ENCODE results near the gene MEX3D. TPM values are rescaled to one million over a fixed set of nuclear protein-coding genes. Genes with fewer than 3 reads are reported as not detected.

The MEX3D gene
- polyA plus RNA-seq, 2 of the 4 experiments (the other 2 are of a cell fraction) = 2.1 to 7.1 TPM

DNA sequence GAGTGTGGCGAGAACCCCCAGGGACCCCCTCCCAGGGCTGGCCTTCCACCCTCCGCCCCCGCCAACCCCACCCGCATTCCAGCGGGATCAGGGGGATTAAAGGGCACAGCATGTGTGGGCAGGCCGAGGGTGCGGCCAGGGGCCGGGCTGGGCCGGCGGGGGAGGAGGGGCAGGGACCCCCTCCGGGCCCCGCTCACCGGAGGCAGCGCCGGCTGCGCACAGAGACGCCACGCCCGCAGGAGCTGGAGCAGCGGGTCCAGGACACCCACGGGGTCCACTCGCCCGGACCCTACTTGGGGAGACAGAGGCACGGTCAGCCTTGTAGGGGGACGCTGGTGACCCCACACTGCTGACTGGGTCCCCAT is 57.7 kb downstream of the MEX3D start:
- ATAC-seq (no peak), FAIRE-seq (no peak), DNase-seq (ENCODE audit: low read depth in 1 of 2, low spot score in 1 of 2) (no peak)
- ChIA-PET POLR2A (no interaction called here), CTCF (no interaction called here)
- H3K4me3 ChIP-seq = no peak overlapping the region
- no peak overlapping the region for H3K27ac ChIP-seq
- H3K4me2 ChIP-seq = no peak overlapping the region
- no peak for TF ChIP-seq CBX8 (IDR thresholded peaks at IDR 0.05)
- no peak for TF ChIP-seq CHD4 (IDR thresholded peaks at IDR 0.05; ENCODE audit: borderline replicate concordance)
- 0 out of 3 replicates have a peak, but pooled peaks cover 3% of the 10 kb centered on the region for H3K4me1 ChIP-seq
- WGBS (ENCODE audit: missing lambda C conversion rate) = 98% methylated on average over 10 of the region's 25 CpGs
- no peaks in the 10 kb centered on the region for H3K9me3 ChIP-seq

DNA sequence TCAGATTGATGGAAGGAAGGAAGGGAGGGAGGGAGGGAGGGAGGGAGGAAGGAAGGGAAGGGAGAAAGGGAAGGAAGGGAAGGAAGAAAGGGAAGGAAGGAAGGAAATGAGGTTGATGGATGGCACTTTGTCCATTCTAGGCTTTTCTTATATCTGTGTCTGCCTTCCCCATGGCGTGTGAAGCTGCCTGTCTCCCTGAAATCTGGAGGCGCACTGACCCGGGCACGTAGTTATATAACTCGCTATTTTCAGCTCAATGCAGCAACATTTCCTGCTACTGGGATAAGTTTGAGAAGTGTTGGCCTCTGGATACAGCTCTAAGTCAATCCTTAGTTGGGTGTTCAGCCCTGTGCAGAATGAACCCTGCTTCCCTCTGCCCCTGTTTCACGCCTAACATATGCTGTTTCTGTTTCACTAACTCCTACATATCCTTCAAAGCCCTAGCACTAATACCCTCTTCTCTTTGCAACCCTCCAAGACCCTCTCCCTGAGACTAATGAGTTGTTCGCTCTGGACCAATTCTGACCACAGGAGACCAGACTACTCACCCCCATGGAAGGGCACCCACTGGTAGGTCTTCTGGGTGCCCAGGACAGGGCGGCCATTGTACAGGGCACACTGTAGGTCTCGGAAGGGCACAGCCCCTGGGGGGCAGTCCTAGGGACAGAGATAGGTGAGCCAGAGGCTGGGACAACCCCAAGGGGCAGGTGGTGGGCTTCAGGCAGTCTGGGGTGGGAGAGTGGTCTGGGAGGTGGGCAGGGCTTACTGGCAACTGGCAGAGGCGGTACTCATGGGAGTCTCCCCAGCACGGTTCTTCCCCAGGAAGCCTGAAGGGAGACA is 58.3 kb downstream of the MEX3D start:
- 85% methylated on average over 9 of the region's 11 CpGs for WGBS (ENCODE audit: missing lambda C conversion rate)
- H3K4me3 ChIP-seq = no peak overlapping the region
- ATAC-seq (no peak), FAIRE-seq (no peak), DNase-seq (ENCODE audit: low read depth in 1 of 2, low spot score in 1 of 2) (no peak)
- no peak for TF ChIP-seq POLR2A (IDR thresholded peaks at IDR 0.05; ENCODE audit: low read length)
- TF ChIP-seq MAZ (IDR thresholded peaks at IDR 0.05; ENCODE audit: borderline replicate concordance, low read depth, low read length) = no peak
- no peak overlapping the region for H3K27ac ChIP-seq
- no peaks in the 10 kb centered on the region for H3K9me3 ChIP-seq
- ChIA-PET POLR2A (no interaction called here), CTCF (interaction anchor here (1.1 to 1.5 kb wide), 3 partner anchors 26 to 64 kb away, joined by 3 read pairs; no protein-coding TSS in a partner anchor)
- H3K4me1 ChIP-seq = 0 out of 3 replicates have a peak, but pooled peaks cover 3% of the 10 kb centered on the region
- H3K4me2 ChIP-seq = no peak overlapping the region

DNA sequence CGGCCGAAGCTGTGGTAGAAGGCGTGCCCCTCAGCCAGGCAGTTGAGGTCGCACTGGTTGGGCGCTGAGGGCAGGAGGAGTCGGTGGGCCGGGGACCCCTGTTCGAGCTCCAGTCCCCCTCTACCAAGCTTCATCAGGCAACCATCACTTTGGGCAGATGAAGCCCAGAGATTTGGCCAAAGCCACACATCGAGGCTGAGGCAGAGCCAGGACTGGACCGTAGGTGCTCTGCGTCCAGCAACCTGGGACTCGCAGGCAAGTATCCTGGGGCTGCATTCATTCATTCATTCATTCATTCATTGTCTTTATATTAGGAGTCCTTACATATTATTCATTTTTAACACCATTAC is 59.6 kb downstream of the MEX3D start:
- POLR2A ChIA-PET = no interaction called here
- ATAC-seq (no peak), DNase-seq (ENCODE audit: low read depth in 1 of 2, low spot score in 1 of 2) (no peak), FAIRE-seq (no peak)
- H3K4me2 ChIP-seq = peak overlapping the region; percentile 77
- 62% methylated on average over 8 of the region's 12 CpGs for WGBS (ENCODE audit: missing lambda C conversion rate)
- H3K9me3 ChIP-seq = no peaks in the 10 kb centered on the region
- H3K4me1 ChIP-seq = peaks cover 5% of the 10 kb centered on the region; the same call in 2 of the 3 replicates
- TF ChIP-seq, protein P1, sequence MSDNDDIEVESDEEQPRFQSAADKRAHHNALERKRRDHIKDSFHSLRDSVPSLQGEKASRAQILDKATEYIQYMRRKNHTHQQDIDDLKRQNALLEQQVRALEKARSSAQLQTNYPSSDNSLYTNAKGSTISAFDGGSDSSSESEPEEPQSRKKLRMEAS (IDR thresholded peaks at IDR 0.05) = no peak
- peak overlapping the region; percentile 88 to 91; a peak in 5 of 6 replicates for H3K27ac ChIP-seq
- CTCF ChIA-PET = interaction anchor here (1.3 to 1.5 kb wide), 3 partner anchors 17 to 39 kb away, joined by 3 to 5 read pairs (median 3); no protein-coding TSS in a partner anchor
- H3K4me3 ChIP-seq = peak overlapping the region; percentile 57; the same call in 2 of the 3 replicates

DNA sequence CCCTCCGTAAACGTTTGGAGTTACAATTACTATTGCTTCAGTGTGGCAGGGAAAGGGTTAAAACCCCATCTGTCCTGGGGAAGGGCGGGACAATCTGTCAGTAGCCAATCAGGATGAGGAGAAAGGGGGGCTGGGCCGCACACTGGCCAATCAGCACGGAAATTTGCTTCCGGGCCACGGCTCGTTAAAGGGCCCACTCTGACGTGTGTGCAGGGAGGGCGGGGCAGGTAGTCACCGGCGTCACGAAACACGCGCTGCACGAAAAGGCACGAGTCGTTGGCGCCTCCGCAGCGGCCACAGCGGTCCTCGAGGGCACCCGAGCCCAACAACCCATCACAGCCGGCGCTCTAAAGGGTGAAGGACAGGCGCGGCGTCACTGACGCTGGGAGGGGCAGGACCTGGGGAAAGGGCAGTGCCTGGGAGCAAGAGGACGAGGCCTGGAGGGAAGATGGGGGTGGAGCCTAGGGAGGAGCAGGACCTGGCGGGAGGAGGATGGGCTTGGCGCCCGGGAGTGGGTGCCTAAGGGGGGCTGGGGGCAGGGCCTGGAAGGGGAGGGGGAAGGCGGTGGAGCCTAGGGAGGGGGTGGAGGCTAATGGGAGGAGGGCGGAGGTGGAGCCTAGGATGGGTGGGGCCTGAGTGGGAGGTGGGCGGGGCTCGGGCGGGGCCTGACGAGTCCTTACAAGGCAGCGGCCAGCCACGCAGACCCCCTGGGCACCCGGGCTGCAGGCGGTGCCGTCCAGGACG is 60.2 kb downstream of the MEX3D start:
- H3K4me1 ChIP-seq = peaks cover 11% of the 10 kb centered on the region; the same call in 2 of the 3 replicates
- WGBS (ENCODE audit: missing lambda C conversion rate) = 5% methylated on average over 18 of the region's 46 CpGs
- no peaks in the 10 kb centered on the region for H3K9me3 ChIP-seq
- ATAC-seq (peak; percentile 79 to 87), DNase-seq (ENCODE audit: low read depth in 1 of 2, low spot score in 1 of 2) (peak; percentile 96 to 97), FAIRE-seq (no peak)
- H3K27ac ChIP-seq = peak overlapping the region; percentile 88 to 91
- peak overlapping the region; percentile 57 for H3K4me3 ChIP-seq
- ChIA-PET POLR2A (no interaction called here), CTCF (interaction anchor here (0.6 to 1.5 kb wide), 3 partner anchors 16 to 653 kb away, joined by 3 to 5 read pairs (median 4); no protein-coding TSS in a partner anchor)
- peak overlapping the region; percentile 77 for H3K4me2 ChIP-seq
- TF ChIP-seq SMC3 (IDR thresholded peaks at IDR 0.05) (no peak), HEYL (CRISPR knock-in tag; IDR thresholded peaks at IDR 0.05) (no peak), PBX3 (IDR thresholded peaks at IDR 0.05) (no peak), CBX8 (IDR thresholded peaks at IDR 0.05) (no peak), POLR2A (IDR thresholded peaks at IDR 0.05; ENCODE audit: low read length) (peak; percentile 19; the same call in 1 of the 2 replicates), RCOR1 (IDR thresholded peaks at IDR 0.05; ENCODE audit: low read depth, low read length) (no peak), MAZ (IDR thresholded peaks at IDR 0.05; ENCODE audit: borderline replicate concordance, low read depth, low read length) (no peak), PHF8 (IDR thresholded peaks at IDR 0.05; ENCODE audit: borderline replicate concordance, low read depth) (no peak), FOSB (CRISPR knock-in tag; IDR thresholded peaks at IDR 0.05) (no peak), E2F6 (IDR thresholded peaks at IDR 0.05; ENCODE audit: borderline replicate concordance, low read depth) (peak; percentile 91), NR3C1 (IDR thresholded peaks at IDR 0.05) (no peak), TP53 (CRISPR knock-in tag; IDR thresholded peaks at IDR 0.05) (no peak), CTCF (IDR thresholded peaks at IDR 0.05) (no peak), CHD4 (IDR thresholded peaks at IDR 0.05; ENCODE audit: borderline replicate concordance) (no peak), CBX2 (IDR thresholded peaks at IDR 0.05; ENCODE audit: borderline replicate concordance, low read depth) (no peak), ESRRA (IDR thresholded peaks at IDR 0.05; ENCODE audit: borderline replicate concordance, low read length) (no peak), EP300 (IDR thresholded peaks at IDR 0.05) (no peak), TFCP2L1 (CRISPR knock-in tag; IDR thresholded peaks at IDR 0.05) (no peak)
- TF ChIP-seq, protein P2, sequence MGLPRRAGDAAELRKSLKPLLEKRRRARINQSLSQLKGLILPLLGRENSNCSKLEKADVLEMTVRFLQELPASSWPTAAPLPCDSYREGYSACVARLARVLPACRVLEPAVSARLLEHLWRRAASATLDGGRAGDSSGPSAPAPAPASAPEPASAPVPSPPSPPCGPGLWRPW (IDR thresholded peaks at IDR 0.05) = no peak

Measured in A549 (cell line).